HG02763 (cell line): ENCODE results near the gene MCHR1.

ENCODE experiments used
- ATAC-seq: cut with Tn5 transposase; IDR thresholded peaks from one replicate; pipeline ENCODE4 v1.9.1; 2021; ENCODE audit warnings: mild to moderate bottlenecking, moderate library complexity; ENCODE audit not compliant: unreplicated experiment

Gene MCHR1

GRCh38 chr22:40720538-40721256, 41.4 kb downstream of the MCHR1 start:
- ATAC-seq, result no peak

- no peak for ATAC-seq
Observed at GRCh38 chr22:40721266-40721665, 42.0 kb downstream of the MCHR1 start.

GRCh38 chr22:40723396-40723933, 44.2 kb downstream of the MCHR1 start:
- ATAC-seq, result no peak

GRCh38 chr22:40726514-40726913, 47.2 kb downstream of the MCHR1 start:
- no peak for ATAC-seq

- no peak for ATAC-seq
Observed at GRCh38 chr22:40727070-40727963, 48.0 kb downstream of the MCHR1 start.

DNA sequence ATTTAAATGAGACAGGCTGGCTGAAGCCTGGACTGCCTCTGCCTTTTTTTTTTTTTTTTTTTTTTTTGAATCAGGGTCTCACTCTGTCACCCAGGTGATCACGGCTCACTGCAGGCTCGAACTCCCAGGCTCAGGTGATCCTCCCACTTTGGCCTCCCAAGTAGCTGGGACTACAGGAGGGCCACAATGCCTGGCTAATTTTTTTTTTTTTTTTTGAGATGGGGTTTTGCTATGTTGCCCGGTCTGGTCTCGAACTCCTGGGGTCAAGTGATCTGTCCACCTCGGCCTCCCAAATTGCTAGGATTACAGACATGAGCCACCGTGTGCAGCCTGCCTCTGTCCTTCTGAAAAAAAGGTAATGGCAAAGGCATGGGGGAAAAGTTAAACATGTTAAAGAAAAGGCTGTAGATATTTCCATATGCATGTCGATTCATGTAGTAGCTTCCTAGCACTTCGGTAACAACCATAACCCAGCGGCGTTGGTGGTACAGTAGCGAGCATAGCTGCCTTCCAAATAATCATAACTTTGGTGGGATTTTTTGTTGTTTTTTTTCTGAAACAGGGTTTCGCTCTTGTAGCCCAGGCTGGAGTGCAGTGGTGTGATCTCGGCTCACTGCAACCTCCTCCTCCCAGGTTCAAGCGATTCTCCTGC, 48.8 kb downstream of the MCHR1 start:
- ATAC-seq, result no peak

GRCh38 chr22:40728731-40729189, 49.5 kb downstream of the MCHR1 start:
- ATAC-seq, result no peak

- no peak for ATAC-seq
Observed at GRCh38 chr22:40729284-40729683, 50.0 kb downstream of the MCHR1 start.
